Testis (tissue), 3 donors: ENCODE data around the gene ACO1. TPM values are rescaled to one million over a fixed set of nuclear protein-coding genes. Genes with fewer than 3 reads are reported as not detected.

ENCODE experiments used
- DNase-seq: peaks from one replicate; pipeline ENCODE4 v3.0.0-alpha.2; 2019
- H3K27ac ChIP-seq, 2 donors: fragments of 200-600 bp; sonication (generic); one replicate each; pipeline ENCODE4 v1.5.1; 2019
- H3K27me3 ChIP-seq: fragments of 200-600 bp; sonication (generic); one replicate; pipeline ENCODE4 v1.5.1; 2019
- H3K36me3 ChIP-seq: fragments of 200-600 bp; sonication (generic); one replicate; pipeline ENCODE4 v1.5.1; 2017; ENCODE audit warnings: low read depth; ENCODE audit errors: missing control alignments
- H3K4me1 ChIP-seq: fragments of 200-600 bp; sonication (generic); one replicate; pipeline ENCODE4 v1.5.1; 2019
- H3K4me3 ChIP-seq, 2 donors: fragments of 200-600 bp; sonication (generic); one replicate each; pipeline ENCODE4 v1.5.1; 2017 to 2019
- H3K9me3 ChIP-seq: fragments of 200-600 bp; sonication (generic); one replicate; pipeline ENCODE4 v1.5.1; 2017
- POLR2A ChIP-seq: fragments of 450-650 bp; IDR thresholded peaks from one replicate; pipeline ENCODE4 v1.6.1; 2017; ENCODE audit warnings: antibody characterized with exemption, mild to moderate bottlenecking, moderate library complexity
- WGBS, 2 donors: methylation state at CpG; one replicate each; pipeline ENCODE4 v1.1.5; 2018; 5-methylcytosine and 5-hydroxymethylcytosine counted together
- intact Hi-C: fragments of 100-400 bp; cut with DNase I; formaldehyde crosslinking; loops from one replicate; pipeline ENCODE4 v1.15.1; 2023; ENCODE audit warnings: low total_unique reads
- polyA plus RNA-seq: library from polyadenylated mRNA; stranded (reverse); fragments of 350-450 nt; fragmentation: Illumina TruSeq; extraction: RNeasy Lipid Tissue Mini Kit (QIAGEN cat#74804); gene quantifications from one replicate; pipeline ENCODE4 v1.2.3, GENCODE V29; 2014; ENCODE audit warnings: low read depth, low replicate concordance; ENCODE audit not compliant: insufficient read depth
- total RNA-seq, 2 donors: library from RNA; depleted of rRNA; stranded (reverse); fragments of >200 nt; gene quantifications; one replicate each; pipeline ENCODE4 v1.2.3, GENCODE V29; 2016
- TF ChIP-seq, protein P1 (sequence below), 3 experiments: fragments of 450-650 bp in 2 of 3; fragments of 200-600 bp in 1 of 3; sonication (generic) in 1 of 3; IDR thresholded peaks; one replicate each; pipeline ENCODE4 v1.5.1; 2016 to 2019; ENCODE audit warnings: antibody characterized with exemption in 3 of 3, mild to moderate bottlenecking in 2 of 3, moderate library complexity in 1 of 3

ACO1 gene
- total and polyA plus RNA-seq, 3 donors from 2014 or later, result 44.4 to 67.6 (median 52.0) TPM

DNA sequence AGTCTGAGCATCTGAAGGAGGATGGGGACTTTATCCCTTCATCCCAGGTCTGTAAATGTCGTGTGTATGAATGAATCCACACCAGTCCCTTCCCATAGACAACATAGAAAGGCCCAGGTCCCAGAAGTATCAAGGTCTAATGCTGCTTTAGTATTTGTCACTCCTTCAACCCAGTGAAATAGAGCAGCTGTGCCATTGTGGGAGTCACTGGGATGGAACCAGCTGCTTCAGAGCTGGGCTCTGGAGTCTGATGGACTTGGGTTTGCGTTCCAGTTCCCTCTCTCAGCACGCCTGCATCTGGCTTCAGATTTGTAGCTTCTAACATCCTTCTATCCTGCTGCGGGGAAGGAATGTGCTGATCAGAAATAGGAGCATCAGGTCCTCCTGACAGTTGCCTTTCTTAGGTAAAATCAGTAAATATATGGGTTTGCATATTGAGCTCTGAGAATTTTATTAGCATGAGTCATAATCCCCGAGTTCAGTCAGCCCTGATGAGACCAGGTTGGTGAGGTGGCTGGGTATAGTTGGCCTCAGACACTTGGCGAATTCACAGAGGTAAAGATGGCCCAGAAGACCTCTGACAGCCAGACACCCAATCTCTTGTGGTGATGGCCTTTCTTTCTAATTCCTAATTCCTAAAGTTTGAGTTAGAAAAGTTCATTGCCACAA, 10.1 kb downstream of the ACO1 start:
- H3K27ac ChIP-seq, result no peak overlapping the region
- no peaks in the 10 kb centered on the region for H3K36me3 ChIP-seq
- WGBS, 2 donors, result 93 to 98% methylated on average over 6 of the region's 6 CpGs
- intact Hi-C loops, result no loop called here
- peaks cover 10% of the 10 kb centered on the region for H3K4me1 ChIP-seq
- TF ChIP-seq, protein P1, sequence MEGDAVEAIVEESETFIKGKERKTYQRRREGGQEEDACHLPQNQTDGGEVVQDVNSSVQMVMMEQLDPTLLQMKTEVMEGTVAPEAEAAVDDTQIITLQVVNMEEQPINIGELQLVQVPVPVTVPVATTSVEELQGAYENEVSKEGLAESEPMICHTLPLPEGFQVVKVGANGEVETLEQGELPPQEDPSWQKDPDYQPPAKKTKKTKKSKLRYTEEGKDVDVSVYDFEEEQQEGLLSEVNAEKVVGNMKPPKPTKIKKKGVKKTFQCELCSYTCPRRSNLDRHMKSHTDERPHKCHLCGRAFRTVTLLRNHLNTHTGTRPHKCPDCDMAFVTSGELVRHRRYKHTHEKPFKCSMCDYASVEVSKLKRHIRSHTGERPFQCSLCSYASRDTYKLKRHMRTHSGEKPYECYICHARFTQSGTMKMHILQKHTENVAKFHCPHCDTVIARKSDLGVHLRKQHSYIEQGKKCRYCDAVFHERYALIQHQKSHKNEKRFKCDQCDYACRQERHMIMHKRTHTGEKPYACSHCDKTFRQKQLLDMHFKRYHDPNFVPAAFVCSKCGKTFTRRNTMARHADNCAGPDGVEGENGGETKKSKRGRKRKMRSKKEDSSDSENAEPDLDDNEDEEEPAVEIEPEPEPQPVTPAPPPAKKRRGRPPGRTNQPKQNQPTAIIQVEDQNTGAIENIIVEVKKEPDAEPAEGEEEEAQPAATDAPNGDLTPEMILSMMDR (IDR thresholded peaks at IDR 0.05), result no peak
- TF ChIP-seq POLR2A, result no peak
- DNase-seq, result no peak
- H3K27me3 ChIP-seq, result no peaks in the 10 kb centered on the region
- no peak overlapping the region for H3K4me3 ChIP-seq
- H3K9me3 ChIP-seq, result no peaks in the 10 kb centered on the region

DNA sequence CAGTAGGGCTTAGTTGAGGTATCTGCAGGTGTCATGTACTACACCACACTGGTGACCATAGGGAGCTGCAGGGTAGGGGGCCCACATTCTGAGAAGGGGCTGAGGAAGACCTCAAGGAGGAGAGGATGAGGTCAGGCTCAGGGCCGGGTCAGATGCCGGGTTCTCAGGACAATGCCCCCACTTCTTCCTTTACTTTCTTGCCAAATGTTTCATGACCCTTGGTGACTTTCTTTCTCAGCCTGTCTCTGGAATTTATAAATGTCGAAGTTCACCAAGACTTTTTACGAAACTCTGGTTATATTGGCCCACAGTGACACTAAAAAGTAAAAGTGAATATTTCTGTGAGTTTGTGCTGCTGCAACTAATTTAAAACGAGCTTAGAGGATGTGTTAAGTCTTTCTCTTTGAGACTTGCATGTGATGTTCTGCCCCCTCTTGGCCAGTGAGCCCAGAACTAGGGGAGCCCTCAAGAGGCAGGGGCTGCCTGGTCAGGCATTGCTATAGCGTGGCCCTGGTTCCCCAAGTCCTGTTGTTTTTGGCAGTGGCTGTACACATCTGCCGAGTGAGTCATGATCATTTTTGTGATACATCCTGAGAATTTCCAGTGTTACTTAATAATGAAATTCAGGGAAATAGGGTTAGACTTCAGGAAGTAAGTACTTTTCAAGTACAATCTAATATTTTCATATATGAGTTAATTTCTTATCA, 11.2 kb downstream of the ACO1 start:
- Histone ChIP-seq H3K4me1 (peaks cover 6% of the 10 kb centered on the region), H3K4me3 (no peak overlapping the region), H3K27me3 (no peaks in the 10 kb centered on the region), H3K36me3 (no peaks in the 10 kb centered on the region), H3K27ac (peak overlapping the region in 1 of 2 donors; percentile 23), H3K9me3 (no peaks in the 10 kb centered on the region)
- TF ChIP-seq, protein P1 (IDR thresholded peaks at IDR 0.05), result no peak
- no peak for TF ChIP-seq POLR2A
- intact Hi-C loops, result no loop called here
- DNase-seq, result peak; percentile 38
- WGBS, 2 donors, result 45 to 46% methylated on average over 7 of the region's 7 CpGs

DNA sequence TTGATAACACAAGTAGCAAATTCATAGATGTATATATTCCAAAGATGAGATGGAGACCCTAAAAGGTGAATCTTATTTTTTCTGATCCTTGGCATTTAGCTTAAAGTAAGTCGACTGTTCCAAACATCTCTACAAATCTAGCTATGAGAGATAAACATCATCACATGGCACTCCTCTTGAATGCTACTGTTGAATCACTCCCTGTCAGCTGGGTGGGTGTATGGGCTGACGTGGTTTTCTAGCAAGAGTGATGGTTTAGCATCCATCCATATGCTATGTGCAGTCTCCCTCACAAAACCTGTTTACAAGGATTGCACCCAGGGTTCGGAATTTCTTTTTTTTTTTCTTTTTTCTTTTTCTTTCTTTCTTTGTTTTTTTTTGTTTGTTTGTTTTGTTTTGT, 13.8 kb downstream of the ACO1 start:
- no peak overlapping the region for H3K27ac ChIP-seq
- no peak for DNase-seq
- H3K4me1 ChIP-seq, result peaks cover 16% of the 10 kb centered on the region
- no peak for TF ChIP-seq POLR2A
- TF ChIP-seq, protein P1 (IDR thresholded peaks at IDR 0.05), result no peak
- no peak overlapping the region for H3K4me3 ChIP-seq
- intact Hi-C loops, result no loop called here
- no peaks in the 10 kb centered on the region for H3K9me3 ChIP-seq
- H3K36me3 ChIP-seq, result no peaks in the 10 kb centered on the region
- H3K27me3 ChIP-seq, result no peaks in the 10 kb centered on the region
- WGBS, 2 donors, result 85 to 88% methylated on average over 3 of the region's 3 CpGs

DNA sequence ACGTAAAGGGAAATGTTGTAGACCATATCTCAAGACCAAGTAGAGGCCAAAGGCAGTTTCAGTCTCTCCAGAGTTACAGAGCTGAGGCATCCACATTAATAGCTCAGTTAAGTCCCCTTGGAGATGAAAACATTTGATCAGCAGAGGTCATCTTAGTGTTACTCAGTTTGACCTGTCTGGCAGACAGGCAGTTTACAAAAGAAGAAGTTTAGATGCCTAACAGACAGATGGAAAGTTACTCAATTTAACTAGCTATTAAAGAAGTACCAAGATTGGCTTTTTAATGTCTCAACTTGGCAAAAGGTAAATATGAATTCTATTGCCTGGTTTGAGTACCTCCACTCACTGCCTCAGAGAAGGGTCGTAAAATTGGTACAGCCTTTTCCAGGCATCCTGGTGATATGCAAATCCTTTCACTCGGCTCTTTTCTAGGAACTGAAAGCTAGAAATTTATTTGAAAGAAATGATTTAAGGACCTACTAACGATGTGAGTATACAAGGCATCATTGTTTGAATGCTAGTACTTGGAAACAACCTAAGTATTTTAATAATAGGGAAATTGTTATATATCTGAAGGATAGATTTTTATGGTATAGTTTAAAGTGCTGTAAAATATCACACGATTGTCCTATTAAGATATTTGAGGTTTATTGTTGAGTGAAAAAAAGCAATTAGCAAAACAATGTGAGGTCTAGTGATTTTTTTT, 14.8 kb downstream of the ACO1 start:
- Histone ChIP-seq H3K4me1 (peaks cover 16% of the 10 kb centered on the region), H3K27me3 (no peaks in the 10 kb centered on the region), H3K27ac (no peak overlapping the region), H3K4me3 (no peak overlapping the region), H3K9me3 (no peaks in the 10 kb centered on the region), H3K36me3 (no peaks in the 10 kb centered on the region)
- TF ChIP-seq, protein P1 (IDR thresholded peaks at IDR 0.05), result no peak
- intact Hi-C loops, result no loop called here
- 78 to 79% methylated on average over 5 of the region's 5 CpGs for WGBS, 2 donors
- DNase-seq, result no peak
